K562 (cell line): ENCODE results near the gene SMIM17.

Experiments
- KAT2B ChIP-seq: IDR thresholded peaks from one replicate; pipeline ENCODE4 v1.6.1; 2012; ENCODE audit warnings: low read depth, mild to moderate bottlenecking, control low read depth, inconsistent platforms, low read length, moderate library complexity
- TF ChIP-seq, protein P1 (sequence below): fragments of 250-450 bp; sonication (Bioruptor Pico); IDR thresholded peaks from 2 replicates; pipeline ENCODE4 v1.5.0; 2021; ENCODE audit warnings: mild to moderate bottlenecking, borderline replicate concordance

DNA sequence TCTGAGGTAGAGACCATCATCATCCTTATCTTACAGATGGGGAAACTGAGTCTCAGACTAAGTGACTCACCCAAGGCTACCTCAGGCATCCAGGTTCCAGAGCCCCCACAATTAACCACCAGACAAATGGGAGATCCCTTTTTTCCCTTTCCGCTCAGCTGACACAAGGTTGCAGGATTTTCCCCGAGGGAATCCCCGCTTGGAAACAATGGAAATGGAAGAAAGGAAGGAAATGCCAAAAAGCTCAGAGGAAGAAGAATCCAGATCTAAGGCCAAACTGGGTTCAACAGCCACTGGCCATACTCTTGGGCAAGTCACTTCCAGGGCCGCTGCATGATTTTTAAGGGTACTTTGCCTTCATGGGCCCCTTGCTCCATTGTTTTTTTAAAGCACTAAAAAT lies 46.3 kb upstream of the SMIM17 start:
- TF ChIP-seq, protein P1, sequence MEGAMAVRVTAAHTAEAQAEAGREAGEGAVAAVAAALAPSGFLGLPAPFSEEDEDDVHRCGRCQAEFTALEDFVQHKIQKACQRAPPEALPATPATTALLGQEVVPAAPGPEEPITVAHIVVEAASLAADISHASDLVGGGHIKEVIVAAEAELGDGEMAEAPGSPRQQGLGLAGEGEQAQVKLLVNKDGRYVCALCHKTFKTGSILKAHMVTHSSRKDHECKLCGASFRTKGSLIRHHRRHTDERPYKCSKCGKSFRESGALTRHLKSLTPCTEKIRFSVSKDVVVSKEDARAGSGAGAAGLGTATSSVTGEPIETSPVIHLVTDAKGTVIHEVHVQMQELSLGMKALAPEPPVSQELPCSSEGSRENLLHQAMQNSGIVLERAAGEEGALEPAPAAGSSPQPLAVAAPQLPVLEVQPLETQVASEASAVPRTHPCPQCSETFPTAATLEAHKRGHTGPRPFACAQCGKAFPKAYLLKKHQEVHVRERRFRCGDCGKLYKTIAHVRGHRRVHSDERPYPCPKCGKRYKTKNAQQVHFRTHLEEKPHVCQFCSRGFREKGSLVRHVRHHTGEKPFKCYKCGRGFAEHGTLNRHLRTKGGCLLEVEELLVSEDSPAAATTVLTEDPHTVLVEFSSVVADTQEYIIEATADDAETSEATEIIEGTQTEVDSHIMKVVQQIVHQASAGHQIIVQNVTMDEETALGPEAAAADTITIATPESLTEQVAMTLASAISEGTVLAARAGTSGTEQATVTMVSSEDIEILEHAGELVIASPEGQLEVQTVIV (CRISPR knock-in tag), result no peak
- TF ChIP-seq KAT2B, result no peak
